GM12865 (cell line): ENCODE results near the gene LRRC4C.

ENCODE experiments used
- DNase-seq: peaks from one replicate; pipeline ENCODE4 v3.0.0; 2010; ENCODE audit warnings: low read depth
- H3K4me3 ChIP-seq: 2 replicates; pipeline ENCODE4 v1.5.1; 2011; ENCODE audit warnings: mild to moderate bottlenecking, low read depth, low read length, control low read depth
- TF ChIP-seq, protein P1 (sequence below): IDR thresholded peaks from 2 replicates; pipeline ENCODE4 v1.5.1; 2011; ENCODE audit warnings: low read length, control low read depth, low read depth, inconsistent platforms; ENCODE audit not compliant: insufficient read depth; ENCODE audit errors: missing control alignments

LRRC4C gene

DNA sequence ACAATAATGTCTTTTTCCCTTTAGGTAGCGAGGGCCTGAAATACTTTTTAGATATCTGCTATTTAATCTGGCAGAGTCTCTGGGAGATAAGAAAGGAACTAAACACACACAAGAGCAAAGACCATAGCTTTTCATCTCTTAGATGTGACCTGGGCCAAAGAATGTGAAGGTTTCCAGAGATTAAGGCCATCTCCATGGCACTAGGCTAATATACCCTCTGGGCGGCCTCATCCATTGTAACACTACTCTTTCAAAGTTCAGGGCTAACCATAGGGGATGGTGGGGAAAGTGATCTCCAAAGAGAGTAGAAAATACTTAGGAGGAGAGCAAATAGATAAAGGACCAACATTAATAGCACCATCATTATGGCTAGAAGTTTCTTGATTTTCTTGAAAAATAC is 326.4 kb downstream of the LRRC4C start:
- no peak for DNase-seq
- H3K4me3 ChIP-seq = no peak overlapping the region
- TF ChIP-seq, protein P1, sequence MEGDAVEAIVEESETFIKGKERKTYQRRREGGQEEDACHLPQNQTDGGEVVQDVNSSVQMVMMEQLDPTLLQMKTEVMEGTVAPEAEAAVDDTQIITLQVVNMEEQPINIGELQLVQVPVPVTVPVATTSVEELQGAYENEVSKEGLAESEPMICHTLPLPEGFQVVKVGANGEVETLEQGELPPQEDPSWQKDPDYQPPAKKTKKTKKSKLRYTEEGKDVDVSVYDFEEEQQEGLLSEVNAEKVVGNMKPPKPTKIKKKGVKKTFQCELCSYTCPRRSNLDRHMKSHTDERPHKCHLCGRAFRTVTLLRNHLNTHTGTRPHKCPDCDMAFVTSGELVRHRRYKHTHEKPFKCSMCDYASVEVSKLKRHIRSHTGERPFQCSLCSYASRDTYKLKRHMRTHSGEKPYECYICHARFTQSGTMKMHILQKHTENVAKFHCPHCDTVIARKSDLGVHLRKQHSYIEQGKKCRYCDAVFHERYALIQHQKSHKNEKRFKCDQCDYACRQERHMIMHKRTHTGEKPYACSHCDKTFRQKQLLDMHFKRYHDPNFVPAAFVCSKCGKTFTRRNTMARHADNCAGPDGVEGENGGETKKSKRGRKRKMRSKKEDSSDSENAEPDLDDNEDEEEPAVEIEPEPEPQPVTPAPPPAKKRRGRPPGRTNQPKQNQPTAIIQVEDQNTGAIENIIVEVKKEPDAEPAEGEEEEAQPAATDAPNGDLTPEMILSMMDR = no peak

DNA sequence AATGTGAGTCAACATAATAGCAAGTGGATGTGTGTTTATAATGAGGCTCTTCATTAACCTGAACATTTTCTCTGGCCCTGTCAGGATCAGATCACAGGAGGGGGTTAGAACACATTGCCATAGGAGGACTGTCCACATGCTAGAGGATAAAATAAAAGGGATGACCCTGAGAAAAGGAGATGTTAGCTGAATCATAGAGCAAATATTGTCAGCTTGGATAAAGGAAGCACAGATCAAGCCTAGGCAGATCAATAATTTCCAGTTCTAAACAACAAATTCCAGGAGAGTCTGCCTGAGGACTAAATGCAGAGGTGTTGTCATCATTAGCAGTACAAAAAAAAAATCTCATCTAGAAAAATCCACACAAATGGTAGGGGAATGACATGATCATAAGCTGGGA is 337.9 kb downstream of the LRRC4C start:
- no peak overlapping the region for H3K4me3 ChIP-seq
- TF ChIP-seq, protein P1 = no peak
- DNase-seq = no peak

DNA sequence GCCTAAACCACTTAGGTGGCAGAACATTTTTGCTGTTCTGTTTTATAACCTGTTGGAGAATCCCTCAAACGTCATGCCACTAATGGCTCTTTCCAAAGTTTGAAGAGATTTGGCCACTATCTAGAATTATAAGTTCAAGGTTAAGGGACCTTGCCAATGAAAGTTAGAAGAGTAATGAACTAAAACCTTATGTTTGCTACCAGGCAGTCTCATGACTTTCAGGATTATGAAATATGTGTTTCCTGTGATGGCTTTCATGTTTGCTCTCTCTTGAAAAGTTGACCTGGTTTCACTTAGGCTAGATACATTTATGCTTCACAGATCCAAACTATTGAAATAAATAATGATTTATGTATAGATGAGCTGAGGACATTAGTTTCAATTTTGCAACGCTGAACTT is 340.0 kb downstream of the LRRC4C start:
- DNase-seq = peak; percentile 40
- TF ChIP-seq, protein P1 = no peak
- H3K4me3 ChIP-seq = no peak overlapping the region

DNA sequence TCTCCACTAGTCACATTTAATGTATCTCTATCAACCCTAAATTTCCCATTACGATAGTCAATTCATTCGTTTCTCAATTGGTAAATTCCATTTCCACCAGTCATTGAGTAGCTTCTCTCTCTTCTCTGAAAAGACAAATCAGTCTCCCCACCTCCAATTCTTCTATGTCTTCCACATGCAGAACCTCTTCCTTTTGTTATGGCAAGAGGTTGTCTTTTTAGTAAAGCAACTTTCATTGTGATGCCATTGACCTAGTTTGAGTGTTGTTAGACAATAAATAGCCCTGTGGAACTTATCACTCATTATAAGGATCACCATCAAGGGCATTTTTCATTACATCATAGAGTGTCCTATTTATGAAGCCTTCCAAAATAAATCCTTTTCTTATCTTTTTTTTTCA is 340.9 kb downstream of the LRRC4C start:
- H3K4me3 ChIP-seq = no peak overlapping the region
- TF ChIP-seq, protein P1 = no peak
- DNase-seq = no peak

DNA sequence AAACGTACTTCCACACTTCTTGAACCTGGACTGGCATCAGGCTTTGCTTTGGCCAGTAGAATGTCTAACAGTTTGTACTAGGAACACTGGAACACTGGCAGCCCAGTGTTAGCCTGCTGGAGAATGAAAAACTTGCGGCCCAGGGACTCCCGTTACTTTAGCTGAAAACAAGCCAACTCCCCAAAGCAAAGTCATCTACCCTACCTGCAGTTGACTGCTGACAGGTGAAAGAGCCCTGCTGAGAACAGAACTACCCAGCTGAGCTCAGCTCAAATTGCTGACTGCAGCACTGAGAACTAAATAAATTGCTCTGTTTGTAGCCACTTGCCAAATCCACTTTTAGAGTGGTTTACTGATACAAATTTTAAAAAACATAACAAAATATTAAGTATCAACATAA is 342.5 kb downstream of the LRRC4C start:
- TF ChIP-seq, protein P1 = no peak
- H3K4me3 ChIP-seq = no peak overlapping the region
- no peak for DNase-seq

DNA sequence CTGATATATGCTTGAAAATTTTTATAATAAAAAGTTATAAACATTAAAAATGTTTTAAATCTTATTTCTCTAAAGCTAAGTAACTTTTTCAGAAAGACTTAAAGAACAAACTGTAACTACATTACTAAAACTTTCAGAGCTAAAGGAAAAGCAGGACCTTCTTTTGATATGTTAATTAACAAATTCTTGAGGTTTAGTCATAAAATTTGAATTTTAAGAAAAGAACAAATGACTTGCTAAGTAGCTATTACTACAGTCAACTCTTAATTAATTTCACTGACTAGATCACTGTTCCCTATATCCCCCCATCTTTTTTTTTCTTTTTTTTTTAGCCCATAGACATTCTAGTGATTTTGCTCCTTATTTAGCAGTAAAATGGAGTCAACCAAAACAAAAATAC is 344.4 kb downstream of the LRRC4C start:
- DNase-seq = no peak
- no peak overlapping the region for H3K4me3 ChIP-seq
- TF ChIP-seq, protein P1 = no peak

DNA sequence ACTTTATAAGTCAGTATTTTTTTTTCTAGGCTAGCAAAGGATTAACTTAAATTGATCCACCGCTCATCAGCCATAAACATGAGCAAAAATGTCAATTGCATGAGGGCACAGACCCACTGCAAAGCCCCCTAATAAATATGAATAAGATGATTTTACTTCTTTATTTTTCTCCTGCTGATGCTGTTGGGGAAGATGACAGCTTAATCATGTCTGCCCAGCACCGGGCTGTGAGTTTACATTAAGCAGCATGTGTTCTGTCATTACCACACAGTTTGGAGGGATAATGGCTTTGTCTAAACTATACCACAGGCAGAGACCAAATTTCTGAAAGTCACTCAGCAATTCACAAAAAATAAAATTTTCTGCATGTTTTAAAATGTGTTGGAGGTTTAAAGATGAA is 346.3 kb downstream of the LRRC4C start:
- TF ChIP-seq, protein P1 = no peak
- no peak overlapping the region for H3K4me3 ChIP-seq
- no peak for DNase-seq
